Myometrial cell (primary cell): ENCODE data around the gene SCRG1. TPM values are rescaled to one million over a fixed set of nuclear protein-coding genes. Genes with fewer than 3 reads are reported as not detected.

Experiments used
- total RNA-seq: library from RNA; depleted of rRNA; stranded (reverse); fragments of >200 nt; gene quantifications from 2 replicates; pipeline ENCODE4 v1.2.3, GENCODE V29; 2015

The SCRG1 gene
- 0.29 TPM in 1 of 2 replicates, not detected in the other for total RNA-seq

GRCh38 chr4:173398779-173399415, at the start of gene SCRG1:
TSS of gene SCRG1 (minus strand) at chr4:173399116. CDS start at chr4:173391414, 7,702 bp downstream.

GRCh38 chr4:173370477-173371291, 28.2 kb downstream of the SCRG1 start, which contains the start of gene SAP30:
TSS of gene SAP30 (plus strand) at chr4:173370954. CDS start at chr4:173371183, 229 bp downstream.

Other genes with a start within 250 kb of the SCRG1 start
- gene GALNT7, start 230.3 kb downstream of the SCRG1 start, total RNA-seq: 21.0 and 27.1 TPM in 2 replicates
- gene HMGB2, start 64.8 kb downstream of the SCRG1 start, total RNA-seq: 94.8 and 112 TPM in 2 replicates
- gene SAP30, start 28.2 kb downstream of the SCRG1 start, total RNA-seq: 16.1 and 18.7 TPM in 2 replicates
- 43.8 and 50.2 TPM in 2 replicates for gene HAND2, start 131.1 kb upstream of the SCRG1 start, total RNA-seq